Caco-2 (cell line): ENCODE measurements around the gene TNS3. TPM values are rescaled to one million over a fixed set of nuclear protein-coding genes. Genes with fewer than 3 reads are reported as not detected.

Source experiments
- BruUV-seq: library from RNA; stranded (reverse); fragments of 400-500 nt; replicated peaks from 2 replicates; lab custom pipeline; 2021; lab: Mats Ljungman, UMichigan
- CTCF ChIA-PET: fragments of 300-600 bp; sonication (Branson Sonifier 250); formaldehyde crosslinking; loops from one replicate; lab custom pipeline; 2022; ENCODE audit warnings: antibody characterized with exemption; lab: Charles Lee
- POLR2A ChIA-PET: fragments of 300-600 bp; sonication (Branson Sonifier 250); formaldehyde crosslinking; loops from one replicate; lab custom pipeline; 2022; ENCODE audit warnings: antibody characterized with exemption; lab: Charles Lee
- DNase-seq, 2 experiments: peaks; one replicate each; pipeline versions ENCODE4 v3.0.0 to v3.0.0-alpha.2; 2020 to 2022
- H3K27me3 ChIP-seq: replicated peaks from 2 replicates; pipeline ENCODE4 v1.6.0; 2011; ENCODE audit warnings: low read length; ENCODE audit not compliant: control insufficient read depth, insufficient read depth
- H3K36me3 ChIP-seq: 2 replicates; pipeline ENCODE4 v1.5.1; 2011; ENCODE audit warnings: low read length; ENCODE audit not compliant: control insufficient read depth, insufficient read depth
- H3K4me1 ChIP-seq: fragments of 250-450 bp; sonication (Bioruptor Pico); 2 replicates; pipeline ENCODE4 v1.5.1; 2020; ENCODE audit warnings: mild to moderate bottlenecking
- H3K4me3 ChIP-seq: 2 replicates; pipeline ENCODE4 v1.5.1; 2011; ENCODE audit warnings: low read depth, mild to moderate bottlenecking, control low read depth, low read length
- H3K9me3 ChIP-seq: fragments of 250-450 bp; sonication (Bioruptor Pico); 2 replicates; pipeline ENCODE4 v1.5.1; 2020; ENCODE audit warnings: mild to moderate bottlenecking, moderate library complexity
- H3K27ac Mint-ChIP-seq: one replicate; pipeline ENCODE4 v1.8.0; 2022; ENCODE audit warnings: mixed read lengths; ENCODE audit not compliant: unreplicated experiment
- H3K27me3 Mint-ChIP-seq: one replicate; pipeline ENCODE4 v1.8.0; 2022; ENCODE audit warnings: mixed read lengths; ENCODE audit not compliant: insufficient read depth, unreplicated experiment
- H3K36me3 Mint-ChIP-seq: one replicate; pipeline ENCODE4 v1.8.0; 2022; ENCODE audit warnings: mild to moderate bottlenecking, mixed read lengths; ENCODE audit not compliant: insufficient read depth, unreplicated experiment
- H3K4me1 Mint-ChIP-seq: one replicate; pipeline ENCODE4 v1.8.0; 2022; ENCODE audit warnings: low read depth, mixed read lengths; ENCODE audit not compliant: unreplicated experiment
- H3K4me3 Mint-ChIP-seq: one replicate; pipeline ENCODE4 v1.8.0; 2022; ENCODE audit warnings: mild to moderate bottlenecking, moderate library complexity, mixed read lengths; ENCODE audit not compliant: unreplicated experiment
- H3K9me3 Mint-ChIP-seq: one replicate; pipeline ENCODE4 v1.8.0; 2022; ENCODE audit warnings: mixed read lengths; ENCODE audit not compliant: unreplicated experiment
- CTCF ChIP-seq, 2 experiments: fragments of 200-600 bp in 1 of 2; IDR thresholded peaks; 1 replicate in 1 of 2; 2 replicates in 1 of 2; pipeline versions ENCODE4 v1.5.1 to v1.8.0; 2011 to 2022; ENCODE audit warnings: antibody characterized with exemption in 1 of 2, control low read depth in 1 of 2, inconsistent platforms in 1 of 2, low read depth in 1 of 2, low read length in 1 of 2, mild to moderate bottlenecking in 1 of 2, moderate library complexity in 1 of 2; ENCODE audit not compliant: insufficient read depth in 1 of 2, severe bottlenecking in 1 of 2, unreplicated experiment in 1 of 2
- intact Hi-C: fragments of 100-400 bp; cut with micrococcal nuclease; formaldehyde crosslinking; loops from one replicate; pipeline ENCODE4 v1.10.0; 2022; ENCODE audit not compliant: unreplicated experiment
- total RNA-seq: library from RNA; stranded (reverse); gene quantifications from 2 replicates; pipeline ENCODE4 v1.2.3, GENCODE V29; 2022

Gene TNS3
- total RNA-seq, 1 experiment from 2014 or later = 263 TPM

GRCh38 chr7:47330026-47330425 lies 251.9 kb downstream of the TNS3 start:
- no peak for TF ChIP-seq CTCF (IDR thresholded peaks at IDR 0.05; ENCODE audit: insufficient read depth in 1 of 2, low read depth in 1 of 2, low read length in 1 of 2, severe bottlenecking in 1 of 2, unreplicated experiment in 1 of 2)
- peaks cover 40% of the 10 kb centered on the region for H3K4me1 Mint-ChIP-seq
- no peak for DNase-seq
- no peak overlapping the region for H3K4me3 ChIP-seq
- peak overlapping the region; percentile 11 for H3K27ac Mint-ChIP-seq
- intact Hi-C loops = no loop called here
- H3K4me1 ChIP-seq = peaks cover 40% of the 10 kb centered on the region
- no peaks in the 10 kb centered on the region for H3K9me3 Mint-ChIP-seq
- no peaks in the 10 kb centered on the region for H3K27me3 Mint-ChIP-seq
- ChIA-PET POLR2A (no interaction called here), CTCF (no interaction called here)
- H3K27me3 ChIP-seq = no peaks in the 10 kb centered on the region
- H3K36me3 Mint-ChIP-seq = peaks cover 90% of the 10 kb centered on the region
- peaks cover 4% of the 10 kb centered on the region for H3K36me3 ChIP-seq
- no TSS peak for BruUV-seq
- no peak overlapping the region for H3K4me3 Mint-ChIP-seq
- no peaks in the 10 kb centered on the region for H3K9me3 ChIP-seq

GRCh38 chr7:47329320-47329926 lies 252.5 kb downstream of the TNS3 start:
- H3K27me3 ChIP-seq = no peaks in the 10 kb centered on the region
- ChIA-PET CTCF (no interaction called here), POLR2A (no interaction called here)
- peak overlapping the region; percentile 56 for H3K27ac Mint-ChIP-seq
- TF ChIP-seq CTCF (IDR thresholded peaks at IDR 0.05; ENCODE audit: insufficient read depth in 1 of 2, low read depth in 1 of 2, low read length in 1 of 2, severe bottlenecking in 1 of 2, unreplicated experiment in 1 of 2) = no peak
- H3K9me3 ChIP-seq = no peaks in the 10 kb centered on the region
- no peak for DNase-seq
- H3K27me3 Mint-ChIP-seq = no peaks in the 10 kb centered on the region
- H3K36me3 ChIP-seq = peaks cover 4% of the 10 kb centered on the region
- H3K4me3 Mint-ChIP-seq = no peak overlapping the region
- BruUV-seq = no TSS peak
- intact Hi-C loops = no loop called here
- no peaks in the 10 kb centered on the region for H3K9me3 Mint-ChIP-seq
- H3K4me3 ChIP-seq = no peak overlapping the region
- peaks cover 90% of the 10 kb centered on the region for H3K36me3 Mint-ChIP-seq
- H3K4me1 ChIP-seq = peaks cover 43% of the 10 kb centered on the region
- peaks cover 42% of the 10 kb centered on the region for H3K4me1 Mint-ChIP-seq

- no peaks in the 10 kb centered on the region for H3K9me3 Mint-ChIP-seq
- ChIA-PET CTCF (interaction anchor here (4.3 kb wide), 1 partner anchor 62 kb away, joined by 19 read pairs; no protein-coding TSS in a partner anchor), POLR2A (no interaction called here)
- no peak for DNase-seq
- H3K4me1 Mint-ChIP-seq = peaks cover 43% of the 10 kb centered on the region
- Histone ChIP-seq H3K27me3 (no peaks in the 10 kb centered on the region), H3K9me3 (no peaks in the 10 kb centered on the region), H3K4me1 (peaks cover 43% of the 10 kb centered on the region), H3K4me3 (no peak overlapping the region), H3K36me3 (peaks cover 2% of the 10 kb centered on the region)
- no peak for TF ChIP-seq CTCF (IDR thresholded peaks at IDR 0.05; ENCODE audit: insufficient read depth in 1 of 2, low read depth in 1 of 2, low read length in 1 of 2, severe bottlenecking in 1 of 2, unreplicated experiment in 1 of 2)
- H3K27me3 Mint-ChIP-seq = no peaks in the 10 kb centered on the region
- peak overlapping the region; percentile 56 for H3K27ac Mint-ChIP-seq
- intact Hi-C loops = no loop called here
- peak overlapping the region; percentile 17 for H3K4me3 Mint-ChIP-seq
- peaks cover 88% of the 10 kb centered on the region for H3K36me3 Mint-ChIP-seq
- BruUV-seq = no TSS peak
These were observed 253.3 kb downstream of the TNS3 start for GRCh38 chr7:47328392-47329319.
